Neural cell (in vitro differentiated cells): ENCODE measurements around the gene ITIH2. TPM values are rescaled to one million over a fixed set of nuclear protein-coding genes. Genes with fewer than 3 reads are reported as not detected.

Experiments used
- H2AFZ ChIP-seq: fragments of 200-600, 300-800 bp; sonication (generic), shearing (Covaris generic); 2 replicates; pipeline ENCODE4 v1.6.0; 2014; ENCODE audit warnings: low read depth, mild to moderate bottlenecking, antibody characterized with exemption, low read length, moderate library complexity
- H3F3A ChIP-seq: fragments of 200-600 bp; shearing (Covaris generic); 2 replicates; pipeline ENCODE4 v1.6.1; 2016; ENCODE audit warnings: mild to moderate bottlenecking, moderate library complexity, mixed read lengths, antibody characterized with exemption, low read length; ENCODE audit not compliant: insufficient read depth, poor library complexity, severe bottlenecking
- H3K27ac ChIP-seq: fragments of 200-600, 300-800 bp; sonication (generic), shearing (Covaris generic); 2 replicates; pipeline ENCODE4 v1.5.1; 2014; ENCODE audit warnings: mild to moderate bottlenecking, low read length, moderate library complexity
- H3K27me3 ChIP-seq: fragments of 300-800, 200-600 bp; sonication (generic), shearing (Covaris generic); 2 replicates; pipeline ENCODE4 v1.6.0; 2014; ENCODE audit warnings: mild to moderate bottlenecking, low read depth, low read length, moderate library complexity; ENCODE audit not compliant: insufficient read depth
- H3K36me3 ChIP-seq: fragments of 300-800, 200-600 bp; sonication (generic), shearing (Covaris generic); 2 replicates; pipeline ENCODE4 v1.5.1; 2014; ENCODE audit warnings: mild to moderate bottlenecking, antibody characterized with exemption, low read length, moderate library complexity; ENCODE audit not compliant: insufficient read depth
- H3K4me2 ChIP-seq: fragments of 300-800, 200-600 bp; sonication (generic), shearing (Covaris generic); 2 replicates; pipeline ENCODE4 v1.6.0; 2014; ENCODE audit warnings: mild to moderate bottlenecking, low read length
- H3K4me3 ChIP-seq: fragments of 300-800, 200-600 bp; sonication (generic), shearing (Covaris generic); 2 replicates; pipeline ENCODE4 v1.5.1; 2014; ENCODE audit warnings: mild to moderate bottlenecking, low read length, moderate library complexity
- H3K79me2 ChIP-seq: fragments of 200-600 bp; shearing (Covaris generic); replicated peaks from 2 replicates; pipeline ENCODE4 v1.6.0; 2014; ENCODE audit warnings: mild to moderate bottlenecking, low read length, moderate library complexity; ENCODE audit not compliant: insufficient read depth
- H3K9ac ChIP-seq: fragments of 300-800, 200-600 bp; sonication (generic), shearing (Covaris generic); 2 replicates; pipeline ENCODE4 v1.6.1; 2016; ENCODE audit warnings: mild to moderate bottlenecking, low read length, mixed read lengths
- H3K9me2 ChIP-seq: fragments of 200-600 bp; shearing (Covaris generic); 2 replicates; pipeline ENCODE4 v1.6.1; 2016; ENCODE audit warnings: mild to moderate bottlenecking, low read length, mixed read lengths; ENCODE audit not compliant: insufficient read depth
- H3K9me3 ChIP-seq: fragments of 200-600, 300-800 bp; sonication (generic), shearing (Covaris generic); 2 replicates; pipeline ENCODE4 v1.6.1; 2016; ENCODE audit warnings: mild to moderate bottlenecking, mixed run types, low read length, moderate library complexity, mixed read lengths
- H4K20me1 ChIP-seq: fragments of 200-600 bp; shearing (Covaris generic); 2 replicates; pipeline ENCODE4 v1.6.1; 2016; ENCODE audit warnings: mild to moderate bottlenecking, mixed run types; ENCODE audit not compliant: insufficient read depth
- EP300 ChIP-seq: fragments of 450-650 bp; conservative IDR thresholded peaks from 2 replicates; pipeline ENCODE4 v1.6.1; 2014; ENCODE audit warnings: antibody characterized with exemption, mild to moderate bottlenecking, moderate library complexity; ENCODE audit not compliant: poor library complexity, severe bottlenecking
- EZH2 ChIP-seq: fragments of 200-600, 300-800 bp; shearing (Covaris generic), sonication (generic); IDR thresholded peaks from 2 replicates; pipeline ENCODE4 v1.6.1; 2014; ENCODE audit warnings: antibody characterized with exemption, low read length, borderline replicate concordance, mild to moderate bottlenecking; ENCODE audit not compliant: insufficient read depth, poor library complexity, severe bottlenecking
- MXI1 ChIP-seq: fragments of 450-650 bp; conservative IDR thresholded peaks from 2 replicates; pipeline ENCODE4 v1.6.1; 2014; ENCODE audit warnings: antibody characterized with exemption, mild to moderate bottlenecking; ENCODE audit not compliant: poor library complexity, severe bottlenecking
- POLR2AphosphoS5 ChIP-seq: IDR thresholded peaks from 2 replicates; pipeline ENCODE4 v1.6.1; 2012
- RAD21 ChIP-seq: fragments of 450-650 bp; conservative IDR thresholded peaks from 2 replicates; pipeline ENCODE4 v1.6.1; 2014; ENCODE audit warnings: antibody characterized with exemption, mild to moderate bottlenecking, moderate library complexity
- REST ChIP-seq: IDR thresholded peaks from 2 replicates; pipeline ENCODE4 v1.6.1; 2012; ENCODE audit warnings: borderline replicate concordance
- SMC3 ChIP-seq: fragments of 450-650 bp; conservative IDR thresholded peaks from 2 replicates; pipeline ENCODE4 v1.6.1; 2014; ENCODE audit warnings: antibody characterized with exemption, mild to moderate bottlenecking, moderate library complexity; ENCODE audit not compliant: poor library complexity
- TAF1 ChIP-seq: IDR thresholded peaks from 2 replicates; pipeline ENCODE4 v1.6.1; 2012; ENCODE audit warnings: low read depth
- polyA plus RNA-seq: library from polyadenylated mRNA; depleted of rRNA; stranded (reverse); fragments of >200 nt; gene quantifications from 2 replicates; pipeline ENCODE4 v1.2.3, GENCODE V29; 2014
- TF ChIP-seq, protein P1 (sequence below): fragments of 450-650 bp; IDR thresholded peaks from 2 replicates; pipeline ENCODE4 v1.5.1; 2014; ENCODE audit warnings: antibody characterized with exemption, mild to moderate bottlenecking, moderate library complexity; ENCODE audit not compliant: poor library complexity, severe bottlenecking

The ITIH2 gene
- polyA plus RNA-seq, 1 donor from 2014 or later: not detected

- H3K4me2 ChIP-seq: no peak overlapping the region
- peaks cover 15% of the 10 kb centered on the region for H3K36me3 ChIP-seq
- H4K20me1 ChIP-seq: no peaks in the 10 kb centered on the region
- no peaks in the 10 kb centered on the region for H3K27me3 ChIP-seq
- H3K79me2 ChIP-seq: no peaks in the 10 kb centered on the region
- H3K4me3 ChIP-seq: no peak overlapping the region
- no peaks in the 10 kb centered on the region for H3K9me3 ChIP-seq
- TF ChIP-seq EP300: no peak
- TF ChIP-seq SMC3: no peak
- no peak for TF ChIP-seq RAD21
- no peak for TF ChIP-seq TAF1
- TF ChIP-seq, protein P1, sequence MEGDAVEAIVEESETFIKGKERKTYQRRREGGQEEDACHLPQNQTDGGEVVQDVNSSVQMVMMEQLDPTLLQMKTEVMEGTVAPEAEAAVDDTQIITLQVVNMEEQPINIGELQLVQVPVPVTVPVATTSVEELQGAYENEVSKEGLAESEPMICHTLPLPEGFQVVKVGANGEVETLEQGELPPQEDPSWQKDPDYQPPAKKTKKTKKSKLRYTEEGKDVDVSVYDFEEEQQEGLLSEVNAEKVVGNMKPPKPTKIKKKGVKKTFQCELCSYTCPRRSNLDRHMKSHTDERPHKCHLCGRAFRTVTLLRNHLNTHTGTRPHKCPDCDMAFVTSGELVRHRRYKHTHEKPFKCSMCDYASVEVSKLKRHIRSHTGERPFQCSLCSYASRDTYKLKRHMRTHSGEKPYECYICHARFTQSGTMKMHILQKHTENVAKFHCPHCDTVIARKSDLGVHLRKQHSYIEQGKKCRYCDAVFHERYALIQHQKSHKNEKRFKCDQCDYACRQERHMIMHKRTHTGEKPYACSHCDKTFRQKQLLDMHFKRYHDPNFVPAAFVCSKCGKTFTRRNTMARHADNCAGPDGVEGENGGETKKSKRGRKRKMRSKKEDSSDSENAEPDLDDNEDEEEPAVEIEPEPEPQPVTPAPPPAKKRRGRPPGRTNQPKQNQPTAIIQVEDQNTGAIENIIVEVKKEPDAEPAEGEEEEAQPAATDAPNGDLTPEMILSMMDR: no peak
- TF ChIP-seq POLR2AphosphoS5: no peak
- TF ChIP-seq REST: no peak
- TF ChIP-seq MXI1: no peak
- no peak for TF ChIP-seq EZH2
- no peaks in the 10 kb centered on the region for H3F3A ChIP-seq
- H3K9me2 ChIP-seq: no peaks in the 10 kb centered on the region
- no peak overlapping the region for H2AFZ ChIP-seq
- H3K9ac ChIP-seq: no peak overlapping the region
- H3K27ac ChIP-seq: no peak overlapping the region
Observed at GRCh38 chr10:7755103-7755502, 52.0 kb downstream of the ITIH2 start.

- H3K27ac ChIP-seq: no peak overlapping the region
- no peaks in the 10 kb centered on the region for H3F3A ChIP-seq
- H3K27me3 ChIP-seq: no peaks in the 10 kb centered on the region
- no peak overlapping the region for H3K4me3 ChIP-seq
- no peak overlapping the region for H3K4me2 ChIP-seq
- no peak overlapping the region for H2AFZ ChIP-seq
- no peak overlapping the region for H3K9ac ChIP-seq
- no peaks in the 10 kb centered on the region for H3K9me2 ChIP-seq
- H4K20me1 ChIP-seq: no peaks in the 10 kb centered on the region
- H3K36me3 ChIP-seq: peaks cover 15% of the 10 kb centered on the region
- TF ChIP-seq EP300 (no peak), TAF1 (no peak), SMC3 (no peak), REST (no peak), RAD21 (no peak), EZH2 (no peak), MXI1 (no peak), POLR2AphosphoS5 (no peak)
- TF ChIP-seq, protein P1: no peak
- no peaks in the 10 kb centered on the region for H3K79me2 ChIP-seq
- H3K9me3 ChIP-seq: no peaks in the 10 kb centered on the region
Observed at GRCh38 chr10:7756360-7756992, 53.4 kb downstream of the ITIH2 start.
